K562 (cell line): ENCODE data around the gene ACBD6. TPM values are rescaled to one million over a fixed set of nuclear protein-coding genes. Genes with fewer than 3 reads are reported as not detected.
"Not testable (repeated sequence)": the region's sequence is repeated elsewhere in the genome, so short reads cannot be mapped to it uniquely, and the experiment has no call there.

Experiments
- ATAC-seq: fragments of 200-7000 bp; cut with Tn5 transposase; 3 replicates; pipeline ENCODE4 v1.9.1; 2020; ENCODE audit warnings: moderate library complexity
- BruUV-seq: library from RNA; stranded (reverse); fragments of 400-500 nt; replicated peaks from 2 replicates; lab custom pipeline; 2021; lab: Mats Ljungman, UMichigan
- CTCF ChIA-PET: fragments of 300-600 bp; formaldehyde crosslinking; extraction: SDS; loops from one replicate; lab custom pipeline; 2021; ENCODE audit warnings: low intra/inter-chr PET ratio; lab: Yijun Ruan, JAX
- POLR2A ChIA-PET: fragments of 300-600, 350-650 bp; sonication (Branson Sonifier 250); formaldehyde crosslinking; extraction: SDS; loops from one replicate; lab custom pipeline; 2021; ENCODE audit warnings: antibody characterized with exemption, inconsistent platforms; lab: Yijun Ruan, JAX
- DNase-seq, 4 experiments: peaks; one replicate each; pipeline versions ENCODE4 v3.0.0 to v3.0.0-alpha.2; 2011 to 2018; ENCODE audit warnings: low spot score in 3 of 4, mixed read lengths in 3 of 4; ENCODE audit errors: extremely low read depth in 1 of 4
- FAIRE-seq: peaks from 2 replicates; lab custom pipeline; 2011; peaks lifted over from hg19 to GRCh38; lab: Jason Lieb, UNC
- H2AFZ ChIP-seq: 2 replicates; pipeline ENCODE4 v1.6.0; 2011; ENCODE audit warnings: low read depth, low read length, control low read depth, inconsistent platforms
- H3K27ac ChIP-seq: fragments of 200-600 bp; 3 replicates; pipeline ENCODE4 v1.8.0; 2011; ENCODE audit warnings: low read depth, mild to moderate bottlenecking, control low read depth, inconsistent platforms, low read length, moderate library complexity, mixed read lengths; ENCODE audit errors: extremely low read depth
- H3K27me3 ChIP-seq, 2 experiments: fragments of 300-600 bp in 1 of 2; 2 replicates in 1 of 2; 3 replicates in 1 of 2; pipeline versions ENCODE4 v1.6.0 to v1.8.0; 2011; ENCODE audit warnings: inconsistent platforms in 2 of 2, low read length in 2 of 2, mild to moderate bottlenecking in 1 of 2, mixed read lengths in 1 of 2, moderate library complexity in 1 of 2; ENCODE audit not compliant: control insufficient read depth in 2 of 2, insufficient read depth in 2 of 2
- H3K36me3 ChIP-seq: fragments of 300-600 bp; 3 replicates; pipeline ENCODE4 v1.8.0; 2011; ENCODE audit warnings: mild to moderate bottlenecking, low read length, inconsistent platforms; ENCODE audit not compliant: control insufficient read depth, insufficient read depth
- H3K4me1 ChIP-seq, 2 experiments: fragments of 200-600 bp in 1 of 2; replicated peaks in 1 of 2; 2 replicates in 1 of 2; 3 replicates in 1 of 2; pipeline versions ENCODE4 v1.5.1 to v1.8.0; 2011; ENCODE audit warnings: inconsistent platforms in 2 of 2, low read length in 2 of 2, mild to moderate bottlenecking in 1 of 2, mixed read lengths in 1 of 2, moderate library complexity in 1 of 2; ENCODE audit not compliant: control insufficient read depth in 2 of 2, insufficient read depth in 2 of 2
- H3K4me2 ChIP-seq: 2 replicates; pipeline ENCODE4 v1.6.1; 2011; ENCODE audit warnings: low read length, control low read depth, inconsistent platforms, mixed read lengths; ENCODE audit not compliant: insufficient read depth
- H3K4me3 ChIP-seq: fragments of 200-600 bp; sonication (generic), shearing (Covaris generic); 2 replicates; pipeline ENCODE4 v1.5.1; 2016; ENCODE audit warnings: control low read depth, inconsistent platforms
- H3K79me2 ChIP-seq: fragments of 200-600 bp; 3 replicates; pipeline ENCODE4 v1.8.0; 2011; ENCODE audit warnings: low read length, inconsistent platforms; ENCODE audit not compliant: control insufficient read depth, insufficient read depth
- H3K9ac ChIP-seq, 2 experiments: 2 replicates each; pipeline versions ENCODE4 v1.6.0 to v1.6.1; 2011; ENCODE audit warnings: low read depth in 2 of 2, low read length in 2 of 2, control low read depth in 1 of 2, inconsistent platforms in 1 of 2, mild to moderate bottlenecking in 1 of 2, mixed read lengths in 1 of 2; ENCODE audit not compliant: insufficient read depth in 1 of 2
- H3K9me1 ChIP-seq: one replicate; pipeline ENCODE4 v1.6.0; 2011; ENCODE audit warnings: inconsistent platforms, mild to moderate bottlenecking, low read length, moderate library complexity; ENCODE audit not compliant: control insufficient read depth, insufficient read depth
- H3K9me3 ChIP-seq: replicated peaks from 2 replicates; pipeline ENCODE4 v1.5.1; 2011; ENCODE audit warnings: low read depth, low read length, inconsistent platforms; ENCODE audit not compliant: control insufficient read depth, insufficient read depth
- H4K20me1 ChIP-seq: replicated peaks from 2 replicates; pipeline ENCODE4 v1.6.1; 2011; ENCODE audit warnings: low read length, inconsistent platforms, mixed read lengths; ENCODE audit not compliant: control insufficient read depth, insufficient read depth
- MBD2 ChIP-seq: sonication (generic); IDR thresholded peaks from 2 replicates; pipeline ENCODE4 v1.6.1; 2016; ENCODE audit warnings: low read depth, borderline replicate concordance
- ZNF507 ChIP-seq: conservative IDR thresholded peaks from 2 replicates; pipeline ENCODE4 v1.6.1; 2017; ENCODE audit warnings: missing genetic modification characterization, missing compliant biosample characterization
- WGBS: fragments of 100-300 bp; shearing (Covaris generic); methylation state at CpG from one replicate; pipeline ENCODE4 v1.1.6; 2016; ENCODE audit warnings: low coverage, mixed read lengths; ENCODE audit not compliant: insufficient coverage; ENCODE audit errors: missing lambda C conversion rate; 5-methylcytosine and 5-hydroxymethylcytosine counted together
- in situ Hi-C: fragments of 300-500 bp; cut with MboI; formaldehyde crosslinking; loops from 4 replicates; pipeline ENCODE4 v1.15.0; 2018; ENCODE audit warnings: inconsistent platforms, mixed read lengths
- intact Hi-C: fragments of 100-400 bp; cut with micrococcal nuclease; formaldehyde crosslinking; loops from 2 replicates; pipeline ENCODE4 v1.14.2; 2022
- polyA plus RNA-seq, 8 experiments: library from polyadenylated mRNA; depleted of rRNA in 4 of 8; stranded (reverse) in 5 of 8; unstranded in 3 of 8; fragments of >200 nt; fragmentation: Nextera tagmentation in 2 of 8; fragmentation: Illumina TruSeq in 1 of 8; extraction: Ambion mirVana in 2 of 8; extraction: Trizol in 1 of 8; gene quantifications; 2 replicates each; pipeline versions ENCODE4 v1.2.1 to v1.2.3, GENCODE V29; 2011 to 2014; ENCODE audit warnings: inconsistent platforms in 1 of 8, missing spikeins in 1 of 8
- total RNA-seq, 7 experiments: library from RNA; depleted of rRNA in 6 of 7; stranded (reverse); fragments of >200 nt in 6 of 7; fragmentation: Illumina TruSeq in 2 of 7; extraction: Trizol in 2 of 7; gene quantifications; 2 replicates each; pipeline versions ENCODE4 v1.2.1 to v1.2.3, GENCODE V29; 2011 to 2021; ENCODE audit warnings: low replicate concordance in 1 of 7
- TF ChIP-seq, protein P1 (sequence below): fragments of 250-450 bp; sonication (Bioruptor Pico); IDR thresholded peaks from 2 replicates; pipeline ENCODE4 v1.5.0; 2020; ENCODE audit warnings: mild to moderate bottlenecking
- TF ChIP-seq, protein P2 (sequence below): fragments of 450-650 bp; IDR thresholded peaks from 2 replicates; pipeline ENCODE4 v1.6.1; 2018; ENCODE audit warnings: mild to moderate bottlenecking, low read depth; ENCODE audit not compliant: partially characterized antibody

Gene ACBD6
- total and polyA plus RNA-seq, 9 of the 15 experiments (the other 6 are each of a cell fraction or from before 2014, with no cell fraction given) = 16.9 to 107 (median 77.7) TPM

DNA sequence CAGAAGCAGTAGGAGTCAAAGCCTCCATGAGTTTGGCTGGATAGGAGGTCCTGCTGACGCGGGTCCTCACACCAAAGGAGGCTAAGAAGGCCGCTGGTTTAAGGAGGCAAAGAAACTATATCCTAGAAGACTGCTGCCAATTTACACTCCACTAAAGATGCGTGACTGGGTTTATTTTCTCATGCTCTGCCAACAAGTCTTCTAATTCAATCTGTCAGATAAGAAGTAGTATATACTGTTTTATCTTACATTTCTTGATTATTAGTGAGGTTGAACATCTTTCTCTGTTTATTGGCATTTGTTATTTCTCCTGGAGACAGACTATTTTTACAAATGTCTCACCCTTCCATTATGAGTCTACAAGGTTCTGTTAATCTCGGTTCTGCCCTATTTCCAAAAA is 34.1 kb downstream of the ACBD6 start (continued):
- TF ChIP-seq, protein P1, sequence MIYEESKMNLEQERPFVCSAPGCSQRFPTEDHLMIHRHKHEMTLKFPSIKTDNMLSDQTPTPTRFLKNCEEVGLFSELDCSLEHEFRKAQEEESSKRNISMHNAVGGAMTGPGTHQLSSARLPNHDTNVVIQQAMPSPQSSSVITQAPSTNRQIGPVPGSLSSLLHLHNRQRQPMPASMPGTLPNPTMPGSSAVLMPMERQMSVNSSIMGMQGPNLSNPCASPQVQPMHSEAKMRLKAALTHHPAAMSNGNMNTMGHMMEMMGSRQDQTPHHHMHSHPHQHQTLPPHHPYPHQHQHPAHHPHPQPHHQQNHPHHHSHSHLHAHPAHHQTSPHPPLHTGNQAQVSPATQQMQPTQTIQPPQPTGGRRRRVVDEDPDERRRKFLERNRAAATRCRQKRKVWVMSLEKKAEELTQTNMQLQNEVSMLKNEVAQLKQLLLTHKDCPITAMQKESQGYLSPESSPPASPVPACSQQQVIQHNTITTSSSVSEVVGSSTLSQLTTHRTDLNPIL (CRISPR knock-in tag) = no peak

DNA sequence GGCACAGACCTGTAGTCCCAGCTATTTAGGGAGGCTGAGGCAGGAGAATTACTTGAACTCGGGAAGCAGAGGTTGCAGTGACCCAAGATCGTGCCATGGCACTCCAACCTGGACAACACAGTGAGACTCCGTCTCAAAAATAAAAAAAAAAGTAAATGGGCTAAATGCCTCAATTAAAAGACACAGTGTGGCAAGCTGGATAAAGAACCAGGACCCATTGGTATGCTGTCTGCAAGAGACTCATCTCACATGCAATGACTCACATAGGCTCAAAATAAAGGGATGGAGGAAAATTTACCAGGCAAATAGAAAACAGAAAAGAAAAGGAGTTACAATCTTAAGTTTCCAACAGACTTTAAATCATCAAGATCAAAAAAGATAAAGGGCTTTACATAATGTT is 40.3 kb downstream of the ACBD6 start:
- Histone ChIP-seq H3K27ac (no peak overlapping the region), H4K20me1 (no peaks in the 10 kb centered on the region), H3K36me3 (no peaks in the 10 kb centered on the region), H3K27me3 (no peaks in the 10 kb centered on the region), H2AFZ (no peak overlapping the region), H3K4me2 (no peak overlapping the region), H3K9me1 (no peaks in the 10 kb centered on the region), H3K9me3 (no peaks in the 10 kb centered on the region), H3K4me3 (no peak overlapping the region), H3K9ac (no peak overlapping the region), H3K79me2 (peaks cover 67% of the 10 kb centered on the region), H3K4me1 (no peaks in the 10 kb centered on the region; a peak in 1 of 5 replicates)
- FAIRE-seq = no peak
- WGBS = 95% methylated on average over 3 of the region's 3 CpGs
- TF ChIP-seq MBD2 = no peak
- peak; percentile 84 for TF ChIP-seq ZNF507 (tag)
- TF ChIP-seq, protein P2, sequence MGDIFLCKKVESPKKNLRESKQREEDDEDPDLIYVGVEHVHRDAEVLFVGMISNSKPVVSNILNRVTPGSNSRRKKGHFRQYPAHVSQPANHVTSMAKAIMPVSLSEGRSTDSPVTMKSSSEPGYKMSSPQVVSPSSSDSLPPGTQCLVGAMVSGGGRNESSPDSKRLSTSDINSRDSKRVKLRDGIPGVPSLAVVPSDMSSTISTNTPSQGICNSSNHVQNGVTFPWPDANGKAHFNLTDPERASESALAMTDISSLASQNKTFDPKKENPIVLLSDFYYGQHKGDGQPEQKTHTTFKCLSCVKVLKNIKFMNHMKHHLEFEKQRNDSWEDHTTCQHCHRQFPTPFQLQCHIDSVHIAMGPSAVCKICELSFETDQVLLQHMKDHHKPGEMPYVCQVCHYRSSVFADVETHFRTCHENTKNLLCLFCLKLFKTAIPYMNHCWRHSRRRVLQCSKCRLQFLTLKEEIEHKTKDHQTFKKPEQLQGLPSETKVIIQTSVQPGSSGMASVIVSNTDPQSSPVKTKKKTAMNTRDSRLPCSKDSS = peak; percentile 37
- ChIA-PET POLR2A (interaction anchor here (0.8 kb wide), 1 partner anchor 9 kb away, joined by 3 read pairs; no protein-coding TSS in a partner anchor), CTCF (no interaction called here)
- in situ Hi-C loops (no loop called here), intact Hi-C loops (no loop called here)
- no peak for DNase-seq
- no TSS peak for BruUV-seq
- ATAC-seq = no peak

DNA sequence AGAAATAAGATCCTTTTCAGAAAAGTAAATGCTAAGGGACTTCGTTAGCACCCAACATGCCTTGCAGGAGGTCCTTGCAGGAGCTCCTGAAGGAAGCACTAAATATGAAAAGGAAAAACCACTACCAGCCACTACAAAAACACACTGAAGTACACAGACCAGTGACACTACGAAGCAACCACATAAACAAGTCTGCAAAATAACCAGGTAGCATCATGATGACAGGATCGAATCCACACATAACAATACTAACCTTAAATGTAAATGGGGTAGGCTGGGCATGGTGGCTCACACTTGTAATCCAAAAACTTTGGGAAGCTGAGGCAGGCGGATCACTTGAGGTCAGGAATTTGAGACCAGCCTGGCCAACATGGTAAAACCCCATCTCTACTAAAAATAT is 40.7 kb downstream of the ACBD6 start:
- BruUV-seq, ATAC-seq, intact Hi-C loops, DNase-seq, H3K36me3 ChIP-seq, H3K4me1 ChIP-seq, H3K27me3 ChIP-seq, H3K27ac ChIP-seq, FAIRE-seq, H2AFZ ChIP-seq, CTCF ChIA-PET, H3K4me3 ChIP-seq, H3K9me3 ChIP-seq, in situ Hi-C loops, H4K20me1 ChIP-seq, H3K9ac ChIP-seq, H3K9me1 ChIP-seq, H3K4me2 ChIP-seq: not testable (repeated sequence)
- H3K79me2 ChIP-seq = peaks cover 69% of the 10 kb centered on the region
- POLR2A ChIA-PET = interaction anchor here (0.8 kb wide), 1 partner anchor 9 kb away, joined by 3 read pairs; no protein-coding TSS in a partner anchor
- 93% methylated on average over 4 of the region's 4 CpGs for WGBS
